Ramos (cell line): Measurements from ENCODE around the gene JMJD7.

Source experiments
- in situ Hi-C: fragments of 300-500 bp; cut with MboI; formaldehyde crosslinking; loops from one replicate; pipeline ENCODE4 v1.14.3; 2022; ENCODE audit warnings: low sequenced_read_pairs; ENCODE audit not compliant: unreplicated experiment

JMJD7 gene

DNA sequence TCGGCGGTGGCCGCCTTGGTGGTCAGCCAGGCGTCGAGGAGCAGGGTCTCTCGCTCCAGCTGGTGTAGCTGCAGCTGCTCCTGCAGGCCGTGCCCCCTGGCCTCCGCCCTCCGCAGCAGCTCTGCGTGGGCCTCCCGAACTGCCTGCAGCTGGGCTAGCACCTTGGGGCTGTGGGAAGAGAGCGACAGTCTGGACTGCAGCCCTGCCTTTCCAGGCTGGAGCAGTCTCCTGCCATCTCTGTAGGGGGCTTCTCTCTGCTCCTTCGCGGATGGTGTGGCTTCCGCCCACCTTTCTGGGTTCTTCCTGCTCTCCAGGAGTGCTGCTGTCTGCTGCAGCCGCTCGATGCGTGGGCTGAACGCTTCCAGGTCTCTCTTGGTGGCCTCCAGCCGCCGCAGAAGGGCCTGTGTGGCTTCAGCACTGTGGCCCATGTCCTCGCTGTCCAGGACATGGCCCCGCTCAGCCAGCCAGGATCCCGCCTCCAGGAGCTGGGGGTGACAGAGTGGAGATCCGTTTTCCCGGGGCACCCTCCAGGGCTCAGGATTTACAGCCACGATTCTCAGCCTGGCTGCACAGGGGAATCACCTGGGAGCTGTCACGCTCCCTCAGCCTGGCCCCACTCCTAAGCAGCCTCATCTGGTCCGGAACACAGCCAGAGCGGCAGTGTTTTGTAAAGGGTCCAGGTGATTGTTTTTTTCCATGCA is 27.5 kb downstream of the JMJD7 start:
- in situ Hi-C loops = no loop called here

DNA sequence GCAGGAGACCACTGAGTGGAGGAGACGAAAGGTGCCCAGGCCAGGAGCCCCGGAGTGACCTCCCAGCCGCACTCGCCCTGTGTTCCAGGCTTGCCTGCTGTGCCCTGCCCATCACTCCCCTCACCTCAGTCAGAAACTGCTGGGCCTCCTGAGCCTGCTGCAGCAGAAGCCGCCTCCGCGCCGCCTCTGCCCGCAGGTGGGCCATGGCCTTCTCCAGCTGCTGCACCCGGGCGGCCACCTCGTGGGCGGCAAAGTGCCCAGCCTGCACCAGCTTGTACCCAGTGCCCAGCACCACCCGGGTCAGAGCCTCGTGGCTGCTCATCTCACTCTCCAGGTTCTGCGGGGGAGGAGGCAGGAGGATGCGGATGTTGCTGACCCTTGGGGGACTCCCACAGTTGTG is 28.4 kb downstream of the JMJD7 start:
- in situ Hi-C loops = no loop called here

GRCh38 chr15:41856716-41857115 is 28.8 kb downstream of the JMJD7 start:
- in situ Hi-C loops = no loop called here

GRCh38 chr15:41857316-41857715 is 29.4 kb downstream of the JMJD7 start:
- in situ Hi-C loops = no loop called here

GRCh38 chr15:41858756-41859155 is 30.9 kb downstream of the JMJD7 start:
- in situ Hi-C loops = no loop called here

DNA sequence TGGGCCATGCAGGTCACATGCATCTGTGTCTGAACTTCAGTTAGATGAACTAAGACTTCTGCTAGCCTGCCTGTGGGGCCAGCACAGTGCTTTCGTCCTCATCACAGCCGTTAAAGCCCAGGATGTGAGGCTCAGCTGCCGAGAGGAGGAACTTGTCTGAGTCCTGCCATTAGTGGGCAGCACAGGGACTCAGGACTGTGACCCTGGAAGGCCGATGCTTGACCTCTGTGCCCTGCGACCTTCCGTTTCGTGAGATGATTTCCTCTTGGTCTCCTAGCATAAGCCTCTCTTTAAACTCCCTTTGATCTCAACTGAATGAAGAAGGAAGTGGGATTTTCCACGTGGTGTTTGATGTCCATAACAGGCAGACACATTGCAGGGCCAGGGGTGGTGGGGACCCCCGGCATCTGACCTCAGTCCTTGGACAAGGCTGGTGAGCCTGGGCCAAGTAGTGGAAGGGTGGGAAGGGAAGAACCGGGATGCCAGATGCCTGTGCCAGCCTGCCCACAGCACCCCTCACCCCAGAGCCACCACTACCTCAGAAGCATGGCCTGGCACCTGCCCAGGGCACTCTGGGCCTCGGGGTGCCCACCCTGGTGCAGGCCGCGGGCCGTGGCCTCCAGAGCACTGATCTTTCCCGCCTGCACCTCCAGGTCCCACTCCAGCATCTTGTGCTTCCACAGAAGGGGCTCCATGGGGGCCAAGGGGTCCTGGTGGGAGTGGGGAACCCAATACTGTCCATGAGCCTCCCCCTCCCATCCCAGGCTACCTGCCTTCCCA is 32.3 kb downstream of the JMJD7 start:
- in situ Hi-C loops = no loop called here

- in situ Hi-C loops = no loop called here
Observed at GRCh38 chr15:41861736-41862356, 34.0 kb downstream of the JMJD7 start.

DNA sequence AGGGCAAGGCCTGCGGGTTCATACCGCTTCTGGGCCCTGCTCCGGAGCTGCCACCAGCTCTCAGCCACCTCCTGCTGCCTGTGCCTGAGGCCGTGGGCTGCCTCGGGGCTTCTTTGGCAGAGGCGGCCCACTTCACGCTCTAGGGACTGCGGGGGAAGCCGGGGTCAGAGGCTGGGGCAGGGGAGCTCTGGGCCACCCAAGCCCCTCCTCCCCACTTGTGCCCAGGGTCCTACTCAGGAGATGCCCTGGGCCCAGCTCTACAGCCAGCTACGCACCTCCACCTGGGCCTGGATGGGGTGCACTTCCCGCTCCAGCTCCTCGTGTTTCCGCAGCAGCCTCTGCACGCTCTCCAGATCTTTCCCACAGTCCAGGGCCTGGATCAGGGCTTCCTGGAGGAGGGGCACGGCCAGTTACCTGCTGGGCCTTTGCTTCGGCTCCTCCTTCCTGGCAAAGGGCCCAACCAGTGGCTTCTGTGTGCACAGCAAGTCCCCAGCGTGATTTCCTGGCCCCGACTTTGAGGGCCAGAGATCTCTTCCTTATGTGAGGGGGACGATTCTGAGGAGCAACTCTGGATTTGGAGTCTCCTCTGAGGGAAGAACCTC is 34.7 kb downstream of the JMJD7 start:
- in situ Hi-C loops = no loop called here

DNA sequence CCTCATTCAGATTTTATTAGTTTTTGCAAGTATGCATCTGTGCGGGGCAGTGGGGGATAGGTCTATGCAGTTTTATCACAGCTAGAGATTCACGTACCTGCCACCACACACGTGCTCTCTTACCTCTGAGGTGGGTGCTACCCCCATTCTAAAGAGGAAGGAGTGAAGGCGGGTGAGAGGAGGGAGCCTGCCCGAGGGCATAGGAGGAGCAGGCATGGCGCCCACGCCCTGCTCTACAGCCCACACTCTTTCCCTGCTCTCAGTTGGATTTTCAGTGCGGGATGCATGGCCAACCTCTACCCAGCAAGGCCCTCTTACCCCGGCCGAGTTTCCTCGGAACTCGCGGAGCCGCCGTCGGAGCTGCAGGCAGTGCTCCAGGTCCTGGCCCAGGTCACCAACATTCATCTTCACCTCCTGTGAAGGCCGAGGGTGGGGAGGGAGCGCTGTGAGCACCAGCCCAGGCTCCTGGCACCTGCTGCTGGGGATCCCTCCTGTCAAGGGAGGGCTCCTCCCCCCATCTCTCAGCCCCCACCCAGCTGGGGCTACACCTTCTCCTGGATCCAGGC is 37.7 kb downstream of the JMJD7 start:
- in situ Hi-C loops = no loop called here

DNA sequence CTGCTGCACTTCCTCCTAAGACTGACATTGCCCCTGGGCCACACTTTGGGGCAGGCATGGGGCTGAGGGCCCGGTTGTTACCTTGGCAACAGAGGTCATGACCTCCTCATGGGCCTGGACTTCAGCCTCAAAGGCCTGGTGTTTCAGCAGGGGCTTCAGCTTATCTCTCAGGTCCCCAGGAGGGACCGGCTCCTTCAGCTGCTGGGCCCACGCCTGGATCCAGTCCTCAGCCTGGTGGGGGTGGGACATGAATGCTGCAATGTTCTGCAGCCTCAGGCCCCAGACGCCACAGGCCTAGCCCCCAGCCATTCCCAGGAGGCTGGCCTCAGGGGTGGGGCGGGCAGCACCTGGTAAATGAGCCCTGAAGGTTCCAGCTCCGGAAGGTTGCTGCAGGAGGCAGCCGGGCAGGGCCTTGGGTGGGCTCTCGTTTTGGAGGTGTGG is 38.4 kb downstream of the JMJD7 start:
- in situ Hi-C loops = no loop called here

DNA sequence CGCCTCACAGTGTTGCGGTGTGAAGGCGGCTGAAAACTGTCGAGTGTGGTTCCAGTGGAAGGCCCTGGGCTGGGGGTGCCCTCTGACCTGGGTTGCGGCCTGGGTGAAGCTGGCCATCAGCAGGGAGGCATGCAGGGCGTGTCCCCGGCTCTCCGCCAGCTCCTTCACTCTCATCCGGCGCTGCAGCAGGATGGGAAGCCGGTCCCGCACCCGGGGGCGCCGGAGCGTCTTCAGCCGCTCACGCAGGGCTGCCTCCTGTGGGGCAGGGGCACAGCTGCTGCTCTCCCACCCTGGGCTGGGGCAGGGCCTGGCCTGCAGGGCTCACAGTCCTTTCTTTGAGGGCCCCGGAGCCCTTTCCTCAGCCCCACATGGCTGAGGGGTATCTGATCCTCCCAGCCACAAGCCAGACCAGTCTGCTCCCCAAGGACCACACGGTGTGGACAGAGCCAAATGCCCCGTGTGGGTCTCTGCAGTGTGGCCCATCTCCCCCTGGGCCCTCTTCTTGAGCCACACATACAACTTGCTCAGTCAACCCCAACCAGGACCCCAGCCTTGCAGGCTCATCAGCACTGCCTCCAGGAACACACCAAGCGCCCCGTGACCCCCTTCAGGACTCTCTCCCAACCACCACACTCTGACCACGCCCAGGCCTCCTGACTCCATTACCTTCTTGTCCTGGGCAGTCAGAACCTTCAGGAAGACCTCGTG is 39.1 kb downstream of the JMJD7 start:
- in situ Hi-C loops = no loop called here

- in situ Hi-C loops = no loop called here
Observed at GRCh38 chr15:41868321-41868720, 40.4 kb downstream of the JMJD7 start.

- in situ Hi-C loops = no loop called here
Observed at GRCh38 chr15:41869770-41870688, 42.1 kb downstream of the JMJD7 start.

- in situ Hi-C loops = no loop called here
Observed at GRCh38 chr15:41870689-41871081, 42.8 kb downstream of the JMJD7 start.

DNA sequence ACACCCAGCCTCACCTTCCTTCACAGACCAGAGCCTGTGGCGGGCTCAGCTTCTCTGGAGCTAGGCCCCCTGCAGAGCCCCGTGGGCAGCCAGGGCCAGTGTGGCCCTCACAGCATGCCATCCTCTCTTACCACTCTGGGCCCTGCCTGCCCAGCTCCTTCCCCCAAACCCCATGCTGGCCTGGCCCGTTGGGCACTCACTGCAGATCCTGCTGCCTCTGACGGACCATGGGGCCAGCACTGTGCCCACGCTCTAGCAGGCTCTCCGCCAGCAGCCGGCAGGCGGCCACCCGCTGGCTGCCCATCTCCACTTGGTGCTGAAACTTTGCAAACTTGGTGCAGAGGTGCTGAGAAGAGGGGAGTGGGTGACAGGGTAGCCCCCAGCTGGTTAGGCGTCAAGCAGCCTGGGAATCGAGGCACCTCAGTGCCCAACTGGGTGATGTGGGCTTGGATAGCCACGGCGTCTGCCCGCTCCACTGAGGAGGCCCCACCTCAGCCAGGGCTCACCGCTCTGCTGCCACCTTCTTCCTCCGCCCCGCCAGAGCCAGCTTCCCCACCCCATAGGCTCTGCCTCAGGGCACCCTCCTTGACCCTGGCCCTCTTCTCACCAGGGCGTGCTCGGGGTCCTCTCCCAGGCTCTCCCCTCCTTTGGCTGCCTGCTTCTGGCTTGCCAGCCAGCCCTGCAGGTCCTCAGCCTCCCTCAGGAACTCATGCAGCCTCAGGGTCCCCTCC is 43.4 kb downstream of the JMJD7 start:
- in situ Hi-C loops = no loop called here

GRCh38 chr15:41872166-41872747 is 44.4 kb downstream of the JMJD7 start:
- in situ Hi-C loops = no loop called here

GRCh38 chr15:41873711-41874110 is 45.8 kb downstream of the JMJD7 start:
- in situ Hi-C loops = no loop called here

DNA sequence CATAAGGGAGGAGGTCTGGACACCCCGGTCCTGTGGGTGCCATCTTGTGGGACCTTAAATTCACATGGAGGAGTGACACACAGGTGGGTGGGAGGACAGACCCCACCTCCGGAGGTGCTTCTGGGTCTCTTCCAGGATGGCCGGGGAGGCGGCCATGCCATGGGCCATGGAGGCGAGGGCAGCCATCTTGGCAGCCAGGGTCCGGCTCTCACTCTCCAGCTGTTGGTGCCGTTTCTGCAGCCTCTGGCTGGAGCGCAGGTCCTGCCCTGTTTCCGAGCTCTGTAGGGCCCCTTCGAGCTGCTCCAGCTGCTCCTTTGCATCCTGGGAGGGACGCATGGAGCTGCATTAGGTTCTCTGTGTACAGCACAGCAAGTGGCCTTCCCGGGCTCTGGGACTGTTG is 46.8 kb downstream of the JMJD7 start:
- in situ Hi-C loops = no loop called here
